ENCODE data around the gene PCBD1.

PCBD1 gene

DNA sequence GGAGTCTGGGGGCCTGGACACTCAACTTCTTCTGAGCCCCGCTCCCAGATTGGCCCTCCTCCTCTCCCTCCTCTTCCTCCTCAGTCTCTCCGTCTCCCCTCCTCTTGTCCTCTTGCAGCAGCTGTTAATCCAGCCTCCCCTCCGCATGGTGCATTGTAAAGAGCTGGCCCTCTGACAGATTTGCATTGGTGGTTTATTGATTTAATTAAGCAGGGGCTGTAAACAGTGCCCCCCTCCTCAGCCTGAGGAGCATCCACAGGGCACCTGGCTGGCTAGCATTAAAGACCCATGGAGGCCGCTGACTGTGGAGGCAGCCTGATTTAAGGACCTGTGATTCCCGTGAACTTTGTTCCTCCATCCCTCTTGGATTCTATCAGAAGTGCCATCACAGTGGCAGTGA is 28.9 kb upstream of the PCBD1 start:
- no peak for DNase-seq (ENCODE audit: insufficient read length, low spot score)
- FAIRE-seq, result no peak
- TF ChIP-seq, protein P1, sequence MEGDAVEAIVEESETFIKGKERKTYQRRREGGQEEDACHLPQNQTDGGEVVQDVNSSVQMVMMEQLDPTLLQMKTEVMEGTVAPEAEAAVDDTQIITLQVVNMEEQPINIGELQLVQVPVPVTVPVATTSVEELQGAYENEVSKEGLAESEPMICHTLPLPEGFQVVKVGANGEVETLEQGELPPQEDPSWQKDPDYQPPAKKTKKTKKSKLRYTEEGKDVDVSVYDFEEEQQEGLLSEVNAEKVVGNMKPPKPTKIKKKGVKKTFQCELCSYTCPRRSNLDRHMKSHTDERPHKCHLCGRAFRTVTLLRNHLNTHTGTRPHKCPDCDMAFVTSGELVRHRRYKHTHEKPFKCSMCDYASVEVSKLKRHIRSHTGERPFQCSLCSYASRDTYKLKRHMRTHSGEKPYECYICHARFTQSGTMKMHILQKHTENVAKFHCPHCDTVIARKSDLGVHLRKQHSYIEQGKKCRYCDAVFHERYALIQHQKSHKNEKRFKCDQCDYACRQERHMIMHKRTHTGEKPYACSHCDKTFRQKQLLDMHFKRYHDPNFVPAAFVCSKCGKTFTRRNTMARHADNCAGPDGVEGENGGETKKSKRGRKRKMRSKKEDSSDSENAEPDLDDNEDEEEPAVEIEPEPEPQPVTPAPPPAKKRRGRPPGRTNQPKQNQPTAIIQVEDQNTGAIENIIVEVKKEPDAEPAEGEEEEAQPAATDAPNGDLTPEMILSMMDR (IDR thresholded peaks at IDR 0.05; ENCODE audit: insufficient read depth, missing control alignments), result no peak

DNA sequence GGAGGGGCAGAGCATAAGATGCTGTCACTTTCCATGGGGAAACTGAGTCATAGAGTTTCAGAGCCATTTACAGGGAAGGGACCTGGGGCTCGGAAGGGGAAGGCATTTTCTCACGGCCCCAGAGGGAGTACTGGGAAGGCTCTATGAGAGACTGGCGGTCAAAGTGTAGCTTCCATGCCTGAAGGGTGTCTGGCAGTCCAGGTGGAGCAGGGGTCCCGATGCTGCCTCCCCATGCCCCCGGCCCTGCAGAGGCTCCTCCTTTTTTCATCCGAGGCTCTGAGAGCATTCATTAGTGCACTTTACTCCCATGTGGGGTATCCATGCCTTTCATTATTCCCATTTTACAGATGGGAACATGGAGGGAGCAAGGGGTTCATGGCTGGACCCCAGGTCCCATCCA is 27.9 kb upstream of the PCBD1 start:
- FAIRE-seq (no peak), DNase-seq (ENCODE audit: insufficient read length, low spot score) (no peak)
- TF ChIP-seq, protein P1 (IDR thresholded peaks at IDR 0.05; ENCODE audit: insufficient read depth, missing control alignments), result no peak

DNA sequence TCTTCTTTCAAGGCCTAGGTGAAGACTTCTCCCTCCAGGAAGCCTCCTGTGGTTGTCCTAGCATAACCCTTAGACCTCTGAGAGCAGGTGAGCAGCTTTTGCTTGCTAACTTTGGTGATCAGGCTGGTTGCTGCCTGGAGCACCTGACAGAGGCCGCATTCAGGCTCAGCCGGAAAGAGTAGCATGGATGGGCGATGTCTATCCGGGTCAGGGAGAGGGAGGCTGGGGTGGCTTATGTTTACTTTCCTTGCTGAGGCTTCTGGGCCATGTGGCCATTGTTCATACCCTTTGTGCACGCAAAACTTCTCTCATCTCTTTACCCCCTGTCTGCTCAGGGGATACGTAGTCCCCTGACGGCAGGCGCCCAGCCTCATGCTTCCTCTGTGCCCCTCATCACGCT is 27.4 kb upstream of the PCBD1 start:
- DNase-seq (ENCODE audit: insufficient read length, low spot score), result no peak
- FAIRE-seq, result no peak

DNA sequence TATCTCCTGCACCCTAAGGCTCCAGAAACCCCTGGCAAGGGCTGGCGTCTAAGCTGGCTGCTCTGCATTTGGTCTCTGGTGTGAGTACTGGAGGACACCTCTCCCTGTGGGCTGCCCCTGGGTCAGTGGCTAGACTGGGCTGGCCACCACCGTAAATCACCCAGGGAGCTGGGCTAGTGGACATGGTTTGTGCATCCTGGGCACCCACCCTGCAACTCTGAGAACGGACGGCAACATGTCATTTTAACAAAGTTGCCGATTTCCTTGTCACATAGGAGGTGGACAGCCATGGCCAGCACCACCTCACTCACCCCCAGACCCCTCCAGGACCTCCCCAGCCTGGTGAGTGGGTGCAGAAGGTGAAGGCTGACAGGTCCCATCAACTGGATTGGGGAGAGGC is 26.8 kb upstream of the PCBD1 start:
- FAIRE-seq (no peak), DNase-seq (ENCODE audit: insufficient read length, low spot score) (no peak)
- TF ChIP-seq, protein P1 (IDR thresholded peaks at IDR 0.05; ENCODE audit: insufficient read depth, missing control alignments), result no peak

More for the DNA sequence above, 27.4 kb upstream of the PCBD1 start:
- TF ChIP-seq, protein P1 (IDR thresholded peaks at IDR 0.05; ENCODE audit: insufficient read depth, missing control alignments), result no peak

DNA sequence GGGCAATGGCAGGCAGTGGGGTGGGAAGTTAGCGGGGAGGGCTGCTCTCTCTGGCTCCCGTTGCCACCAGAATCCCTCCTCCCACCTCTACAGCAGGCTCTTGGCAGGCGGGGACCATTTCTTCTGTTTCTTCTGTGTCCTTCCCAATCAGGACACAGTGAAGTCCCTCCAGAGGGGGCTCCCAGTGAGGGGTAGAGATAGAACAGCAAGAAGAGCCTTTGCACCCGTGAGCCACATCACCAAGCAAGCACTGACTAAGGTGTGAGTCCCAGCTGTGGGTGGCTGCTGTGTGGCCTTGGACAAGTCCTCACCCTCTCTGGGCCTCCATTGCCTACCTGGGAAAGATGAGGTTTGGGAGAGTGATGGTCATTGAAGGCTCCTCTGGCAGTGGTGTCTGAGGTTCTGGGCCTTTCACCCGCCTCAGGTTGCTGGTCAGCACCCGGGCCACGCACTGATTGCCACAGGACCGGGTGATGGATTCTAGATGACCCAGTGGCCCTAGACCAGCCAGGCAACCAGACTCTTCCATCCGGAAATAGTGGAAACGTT is 26.0 kb upstream of the PCBD1 start:
- DNase-seq (ENCODE audit: insufficient read length, low spot score), result no peak
- FAIRE-seq, result no peak
- TF ChIP-seq, protein P1 (IDR thresholded peaks at IDR 0.05; ENCODE audit: insufficient read depth, missing control alignments), result no peak

DNA sequence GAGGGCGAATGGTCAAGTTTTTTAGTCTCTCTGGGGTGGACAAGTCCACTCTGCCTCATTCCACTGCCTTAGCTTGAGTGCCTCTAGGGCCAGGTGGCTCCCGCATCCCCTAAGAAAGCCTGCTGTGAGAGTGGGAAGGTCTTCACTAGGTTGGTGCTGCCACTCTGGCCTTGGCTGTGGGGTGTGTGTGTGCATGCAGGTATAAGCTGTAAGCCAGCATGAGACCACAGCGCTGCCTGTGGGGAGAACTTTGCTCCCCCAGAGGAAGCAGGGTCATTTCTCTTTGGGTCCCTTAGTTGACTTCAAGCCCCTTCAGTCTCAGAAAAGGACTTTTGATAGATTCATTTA is 25.5 kb upstream of the PCBD1 start:
- FAIRE-seq, result no peak

DNA sequence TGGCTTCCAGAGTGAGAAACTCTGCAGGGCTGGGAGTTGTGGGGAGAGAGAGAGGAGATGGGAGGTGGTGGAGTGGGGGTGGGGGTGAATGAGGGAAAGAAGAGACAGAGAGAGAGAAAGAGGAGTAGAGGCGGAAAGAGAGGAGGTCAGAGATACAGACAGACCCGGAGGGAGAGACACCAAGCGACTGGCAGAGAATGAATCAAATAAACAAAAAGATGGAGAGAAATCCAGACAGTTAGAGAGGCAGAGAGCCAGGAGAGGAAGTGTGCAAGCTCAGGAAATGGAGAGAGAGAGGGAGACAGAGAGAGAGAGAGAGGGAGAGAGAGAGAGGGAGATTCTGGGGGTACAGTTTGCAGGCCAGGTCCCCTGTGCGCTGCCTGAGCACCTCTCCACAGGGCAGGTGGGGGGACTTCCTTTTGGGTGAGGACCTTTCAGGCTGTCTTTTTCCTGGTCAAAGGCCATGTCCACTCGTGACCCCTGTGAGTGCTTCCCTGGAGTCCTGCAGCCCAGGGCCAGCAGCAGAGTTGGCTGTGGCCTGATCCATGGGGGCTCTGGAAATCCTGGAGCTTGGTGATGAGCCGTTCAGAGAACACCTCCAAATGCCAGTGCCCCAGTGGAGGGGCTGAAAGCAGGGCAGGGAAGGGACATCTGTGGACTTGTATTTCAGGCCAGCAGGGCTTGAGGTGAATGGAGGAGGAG is 25.0 kb upstream of the PCBD1 start:
- DNase-seq (ENCODE audit: insufficient read length, low spot score) (no peak), FAIRE-seq (no peak)
- TF ChIP-seq, protein P1 (IDR thresholded peaks at IDR 0.05; ENCODE audit: insufficient read depth, missing control alignments), result no peak

More for the DNA sequence above, 25.5 kb upstream of the PCBD1 start:
- DNase-seq (ENCODE audit: insufficient read length, low spot score), result no peak
- TF ChIP-seq, protein P1 (IDR thresholded peaks at IDR 0.05; ENCODE audit: insufficient read depth, missing control alignments), result no peak

Data from D721Med (cell line).